Gastroesophageal sphincter (tissue), 3 donors: ENCODE results near the gene BAG3.

ENCODE experiments used
- EP300 ChIP-seq: sonication (generic); formaldehyde crosslinking; IDR thresholded peaks from one replicate; pipeline ENCODE4 v1.6.1; 2017; ENCODE audit warnings: antibody characterized with exemption, mild to moderate bottlenecking
- TF ChIP-seq, protein P1 (sequence below), 4 experiments: fragments of 200-600 bp in 2 of 4; fragments of 450-650 bp in 2 of 4; sonication (generic) in 1 of 4; IDR thresholded peaks; one replicate each; pipeline ENCODE4 v1.5.1; 2017 to 2019; ENCODE audit warnings: antibody characterized with exemption in 4 of 4, mild to moderate bottlenecking in 2 of 4, moderate library complexity in 2 of 4

DNA sequence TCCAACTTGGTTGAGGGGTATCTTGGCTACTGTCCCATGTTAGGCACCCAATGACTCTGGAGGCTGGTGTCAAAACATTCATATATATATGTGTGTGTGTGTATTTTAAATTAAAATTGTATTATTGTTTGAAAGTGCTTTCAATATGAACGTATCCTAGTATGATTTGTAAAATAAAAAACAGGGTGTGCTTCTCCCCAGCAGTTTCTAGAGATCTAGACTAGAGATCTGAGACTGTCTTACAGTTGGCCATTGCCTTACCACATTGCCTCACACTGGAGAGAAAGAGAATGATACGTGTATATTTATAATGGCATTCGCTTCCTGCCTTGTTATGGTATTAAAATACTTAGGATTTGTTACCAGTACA, 1.2 kb downstream of the BAG3 start:
- TF ChIP-seq EP300 = no peak
- TF ChIP-seq, protein P1, sequence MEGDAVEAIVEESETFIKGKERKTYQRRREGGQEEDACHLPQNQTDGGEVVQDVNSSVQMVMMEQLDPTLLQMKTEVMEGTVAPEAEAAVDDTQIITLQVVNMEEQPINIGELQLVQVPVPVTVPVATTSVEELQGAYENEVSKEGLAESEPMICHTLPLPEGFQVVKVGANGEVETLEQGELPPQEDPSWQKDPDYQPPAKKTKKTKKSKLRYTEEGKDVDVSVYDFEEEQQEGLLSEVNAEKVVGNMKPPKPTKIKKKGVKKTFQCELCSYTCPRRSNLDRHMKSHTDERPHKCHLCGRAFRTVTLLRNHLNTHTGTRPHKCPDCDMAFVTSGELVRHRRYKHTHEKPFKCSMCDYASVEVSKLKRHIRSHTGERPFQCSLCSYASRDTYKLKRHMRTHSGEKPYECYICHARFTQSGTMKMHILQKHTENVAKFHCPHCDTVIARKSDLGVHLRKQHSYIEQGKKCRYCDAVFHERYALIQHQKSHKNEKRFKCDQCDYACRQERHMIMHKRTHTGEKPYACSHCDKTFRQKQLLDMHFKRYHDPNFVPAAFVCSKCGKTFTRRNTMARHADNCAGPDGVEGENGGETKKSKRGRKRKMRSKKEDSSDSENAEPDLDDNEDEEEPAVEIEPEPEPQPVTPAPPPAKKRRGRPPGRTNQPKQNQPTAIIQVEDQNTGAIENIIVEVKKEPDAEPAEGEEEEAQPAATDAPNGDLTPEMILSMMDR (IDR thresholded peaks at IDR 0.05) = peak in 2 of 4 experiments; percentile 26 to 33
